HL-60 (cell line): ENCODE results near the gene EFR3B.
"Not testable (repeated sequence)": the region's sequence is repeated elsewhere in the genome, so short reads cannot be mapped to it uniquely, and the experiment has no call there.

ENCODE experiments used
- DNase-seq, 2 experiments: peaks; one replicate each; pipeline ENCODE4 v3.0.0-alpha.2; 2010 to 2020; ENCODE audit warnings: low read depth in 1 of 2, low spot score in 1 of 2
- H3K27ac ChIP-seq: fragments of 250-450 bp; sonication (Bioruptor Pico); replicated peaks from 2 replicates; pipeline ENCODE4 v1.5.1; 2020; ENCODE audit warnings: mild to moderate bottlenecking, moderate library complexity
- H3K27me3 ChIP-seq: fragments of 250-450 bp; sonication (Bioruptor Pico); 2 replicates; pipeline ENCODE4 v1.5.1; 2021; ENCODE audit warnings: mild to moderate bottlenecking, moderate library complexity; ENCODE audit not compliant: insufficient read depth, poor library complexity, severe bottlenecking
- H3K4me3 ChIP-seq: replicated peaks from 2 replicates; pipeline ENCODE4 v1.5.1; 2011; ENCODE audit warnings: mild to moderate bottlenecking, control low read depth, low read length; ENCODE audit not compliant: insufficient read depth
- CTCF ChIP-seq: IDR thresholded peaks from one replicate; pipeline ENCODE4 v1.5.1; 2011; ENCODE audit warnings: low read length, control low read depth, inconsistent platforms; ENCODE audit not compliant: insufficient read depth
- GABPA ChIP-seq: IDR thresholded peaks from 2 replicates; pipeline ENCODE4 v1.6.1; 2012; ENCODE audit warnings: low read depth
- POLR2AphosphoS5 ChIP-seq: IDR thresholded peaks from 2 replicates; pipeline ENCODE4 v1.6.1; 2012; ENCODE audit warnings: low read depth
- REST ChIP-seq: IDR thresholded peaks from 2 replicates; pipeline ENCODE4 v1.6.1; 2012; ENCODE audit warnings: low read depth; ENCODE audit not compliant: insufficient replicate concordance
- SPI1 ChIP-seq: IDR thresholded peaks from 2 replicates; pipeline ENCODE4 v1.6.1; 2012; ENCODE audit warnings: low read depth, mild to moderate bottlenecking, borderline replicate concordance

Gene EFR3B

DNA sequence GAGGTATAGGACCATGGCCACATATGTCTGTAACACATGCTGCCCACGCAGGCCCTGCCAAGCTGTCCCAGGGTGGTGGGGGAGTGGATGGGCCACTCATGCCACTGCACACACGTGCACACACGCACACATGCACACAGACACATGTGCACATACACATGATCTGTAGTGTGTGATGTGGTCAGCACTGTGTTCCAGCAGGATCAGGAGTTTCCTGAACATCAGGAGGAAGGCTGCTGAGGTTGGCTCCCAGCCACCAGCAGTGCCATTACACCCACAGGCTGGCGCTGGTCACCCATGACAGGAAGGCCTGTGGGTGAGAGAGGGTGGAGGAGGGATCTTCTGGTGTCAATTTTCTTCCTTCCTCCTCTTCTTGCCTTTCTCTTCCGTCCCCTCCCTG lies 81.8 kb downstream of the EFR3B start:
- TF ChIP-seq CTCF (no peak), POLR2AphosphoS5 (no peak), GABPA (no peak), REST (no peak), SPI1 (no peak)
- no peaks in the 10 kb centered on the region for H3K27me3 ChIP-seq
- no peak overlapping the region for H3K27ac ChIP-seq
- H3K4me3 ChIP-seq = no peak overlapping the region
- DNase-seq = no peak

DNA sequence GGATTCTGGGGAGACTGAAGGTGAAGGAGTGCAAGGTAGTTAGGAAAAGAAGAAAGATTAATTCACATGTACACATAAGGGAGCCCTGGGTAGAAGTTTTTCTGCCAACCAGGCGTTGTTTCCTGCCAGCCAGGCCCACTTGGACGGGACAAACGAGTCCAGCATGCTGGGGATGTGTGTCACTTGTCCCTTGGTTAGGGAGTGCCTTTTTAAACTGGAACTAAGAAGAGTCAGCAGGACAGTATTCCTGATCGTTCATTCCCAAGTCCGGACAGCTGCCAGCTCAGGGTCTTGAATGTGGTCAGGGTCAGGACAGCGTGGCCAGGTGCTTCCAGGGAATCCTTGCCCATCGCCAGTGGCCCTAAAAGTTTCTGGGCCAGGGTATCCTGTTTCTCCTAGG lies 83.3 kb downstream of the EFR3B start:
- DNase-seq = no peak
- no peak overlapping the region for H3K27ac ChIP-seq
- H3K27me3 ChIP-seq = peaks cover 9% of the 10 kb centered on the region
- no peak overlapping the region for H3K4me3 ChIP-seq
- TF ChIP-seq POLR2AphosphoS5 = no peak
- TF ChIP-seq SPI1 = no peak
- no peak for TF ChIP-seq CTCF
- no peak for TF ChIP-seq REST
- no peak for TF ChIP-seq GABPA

DNA sequence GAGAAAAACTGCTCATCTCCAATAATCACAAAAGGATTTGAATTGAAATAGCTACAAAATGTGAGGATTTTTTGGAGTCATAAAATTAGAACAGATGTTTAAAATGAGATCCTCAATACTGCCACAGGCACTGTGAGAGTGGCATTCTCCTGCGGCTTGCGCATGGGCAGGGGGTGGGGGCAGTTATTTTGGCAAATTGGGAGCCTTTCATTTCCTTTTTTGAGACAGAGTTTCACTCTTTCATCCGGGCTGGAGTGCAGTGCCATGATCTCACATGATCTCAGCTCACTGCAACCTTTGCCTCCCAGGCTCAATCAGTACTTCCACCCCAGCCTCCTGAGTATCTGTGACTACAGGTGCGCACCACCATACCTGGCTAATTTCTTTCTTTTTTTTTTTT lies 84.1 kb downstream of the EFR3B start:
- no peak for TF ChIP-seq SPI1
- Histone ChIP-seq H3K27me3 (peaks cover 16% of the 10 kb centered on the region), H3K27ac (no peak overlapping the region), H3K4me3 (no peak overlapping the region)
- no peak for DNase-seq

DNA sequence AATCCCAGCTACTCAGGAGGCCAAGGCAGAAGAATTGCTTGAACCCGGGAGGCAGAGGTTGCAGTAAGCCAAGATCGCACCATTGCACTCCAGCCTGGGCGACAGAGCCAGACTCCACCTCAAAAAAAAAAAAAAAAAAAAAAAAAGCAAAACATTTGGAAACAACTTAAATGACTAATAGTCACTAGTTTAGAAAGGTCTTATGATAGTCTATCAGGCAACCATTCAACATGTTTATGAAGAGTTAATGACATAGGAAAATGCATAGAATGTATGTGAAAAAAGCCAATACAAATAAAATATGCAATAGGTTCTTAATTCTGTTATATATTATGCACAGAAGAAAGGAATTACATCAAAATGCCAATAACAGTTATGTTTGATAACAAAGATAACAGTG lies 85.2 kb downstream of the EFR3B start:
- peaks cover 24% of the 10 kb centered on the region for H3K27me3 ChIP-seq
- not testable (repeated sequence) for H3K4me3 ChIP-seq, H3K27ac ChIP-seq, DNase-seq

- no peak for DNase-seq
- peaks cover 30% of the 10 kb centered on the region for H3K27me3 ChIP-seq
- TF ChIP-seq CTCF = no peak
- no peak for TF ChIP-seq SPI1
- no peak for TF ChIP-seq GABPA
- TF ChIP-seq REST = no peak
- TF ChIP-seq POLR2AphosphoS5 = no peak
- H3K4me3 ChIP-seq = no peak overlapping the region
- H3K27ac ChIP-seq = no peak overlapping the region
These were observed 85.8 kb downstream of the EFR3B start for GRCh38 chr2:25127646-25128045.
